Inferior parietal cortex (tissue), 1 donor: Measurements from ENCODE around the gene TMEM203.
"Not testable (repeated sequence)": the region's sequence is repeated elsewhere in the genome, so short reads cannot be mapped to it uniquely, and the experiment has no call there.

Source experiments
- DNase-seq: peaks from one replicate; pipeline ENCODE4 v3.0.0-alpha.2; 2016; ENCODE audit errors: extremely low spot score

The TMEM203 gene

GRCh38 chr9:137242269-137243203 lies 37.1 kb upstream of the TMEM203 start:
- no peak for DNase-seq

DNA sequence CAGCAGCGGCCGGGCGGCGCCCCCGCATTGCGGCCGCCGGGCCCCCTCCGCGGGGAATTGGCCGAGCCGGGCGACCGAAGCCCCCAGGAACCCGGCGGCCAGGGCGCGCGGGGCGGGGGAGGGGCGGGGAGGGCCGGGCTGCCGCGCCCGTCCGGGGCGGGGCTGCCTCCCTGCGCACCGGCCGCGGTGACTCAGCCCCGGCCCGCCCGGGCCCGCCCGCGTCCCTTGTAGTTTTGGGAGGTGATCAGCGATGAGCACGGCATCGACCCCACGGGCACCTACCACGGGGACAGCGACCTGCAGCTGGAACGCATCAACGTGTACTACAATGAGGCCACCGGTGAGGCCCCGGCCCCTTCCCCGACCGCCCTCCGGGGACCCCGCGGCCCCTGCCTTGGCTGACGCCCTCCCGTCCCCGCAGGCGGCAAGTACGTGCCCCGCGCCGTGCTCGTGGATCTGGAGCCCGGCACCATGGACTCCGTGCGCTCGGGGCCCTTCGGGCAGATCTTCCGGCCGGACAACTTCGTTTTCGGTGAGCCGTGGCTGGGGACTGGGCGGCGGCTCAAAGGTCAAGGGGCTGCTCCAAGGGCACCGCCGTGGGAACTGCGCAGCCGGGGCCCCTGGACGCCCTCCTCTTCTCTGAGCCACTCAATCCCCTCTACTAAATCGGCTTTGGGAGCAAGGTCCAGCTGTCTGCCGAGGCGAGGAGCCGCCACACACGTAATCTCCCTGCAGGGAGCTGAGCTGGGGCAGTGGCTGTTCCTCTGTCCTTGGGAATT lies 36.2 kb upstream of the TMEM203 start:
- no peak for DNase-seq

- DNase-seq: peak; percentile 100
Measured at GRCh38 chr9:137240841-137241489, 35.5 kb upstream of the TMEM203 start, which contains the start of gene TUBB4B. Gene TUBB4B (plus strand): TSS chr9:137241287. CDS start chr9:137241361, 74 bp downstream.

- peak; percentile 64 for DNase-seq
Measured at GRCh38 chr9:137240318-137240840, 34.9 kb upstream of the TMEM203 start.

- not testable (repeated sequence) for DNase-seq
Measured at GRCh38 chr9:137239541-137240200, 34.2 kb upstream of the TMEM203 start.

GRCh38 chr9:137237759-137238726 lies 32.6 kb upstream of the TMEM203 start:
- DNase-seq: peak; percentile 58

GRCh38 chr9:137236936-137237421 lies 31.5 kb upstream of the TMEM203 start:
- DNase-seq: no peak

DNA sequence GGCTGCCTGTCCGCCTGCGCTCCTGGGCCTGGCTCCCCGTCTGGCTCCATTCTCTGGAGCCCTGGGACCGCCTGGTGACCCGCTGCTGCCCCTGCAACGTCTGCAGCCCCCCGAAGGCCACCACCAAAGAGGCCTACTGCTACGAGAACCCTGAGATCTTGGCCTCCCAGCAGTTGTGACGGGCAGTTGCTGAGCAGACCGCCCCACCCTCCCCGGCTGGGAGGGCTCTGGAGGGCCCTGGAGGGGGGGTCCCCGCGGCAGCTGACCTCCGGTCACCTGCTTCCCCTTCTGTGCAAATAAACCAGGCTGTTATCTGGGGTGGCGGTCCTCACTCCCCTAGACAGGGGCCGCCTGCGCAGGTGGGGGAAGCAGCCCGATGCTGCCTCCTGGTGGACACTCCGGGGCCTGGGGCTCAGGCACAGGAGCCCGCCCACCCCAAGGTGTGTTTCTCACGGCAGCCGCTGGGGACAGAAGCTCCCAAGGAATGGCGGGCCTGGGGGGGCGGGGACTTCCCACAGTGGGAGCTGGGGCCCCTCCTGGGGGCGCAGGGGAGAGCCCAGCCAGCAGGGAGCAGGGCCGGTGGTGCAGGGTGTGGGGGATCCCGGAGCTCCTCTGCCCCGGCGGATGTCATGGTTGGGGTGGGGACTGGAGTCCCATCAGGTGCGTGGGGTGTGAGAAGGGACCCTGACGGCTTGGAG lies 30.9 kb upstream of the TMEM203 start:
- peak; percentile 73 for DNase-seq

- no peak for DNase-seq
Measured at GRCh38 chr9:137235424-137236237, 30.2 kb upstream of the TMEM203 start.

DNA sequence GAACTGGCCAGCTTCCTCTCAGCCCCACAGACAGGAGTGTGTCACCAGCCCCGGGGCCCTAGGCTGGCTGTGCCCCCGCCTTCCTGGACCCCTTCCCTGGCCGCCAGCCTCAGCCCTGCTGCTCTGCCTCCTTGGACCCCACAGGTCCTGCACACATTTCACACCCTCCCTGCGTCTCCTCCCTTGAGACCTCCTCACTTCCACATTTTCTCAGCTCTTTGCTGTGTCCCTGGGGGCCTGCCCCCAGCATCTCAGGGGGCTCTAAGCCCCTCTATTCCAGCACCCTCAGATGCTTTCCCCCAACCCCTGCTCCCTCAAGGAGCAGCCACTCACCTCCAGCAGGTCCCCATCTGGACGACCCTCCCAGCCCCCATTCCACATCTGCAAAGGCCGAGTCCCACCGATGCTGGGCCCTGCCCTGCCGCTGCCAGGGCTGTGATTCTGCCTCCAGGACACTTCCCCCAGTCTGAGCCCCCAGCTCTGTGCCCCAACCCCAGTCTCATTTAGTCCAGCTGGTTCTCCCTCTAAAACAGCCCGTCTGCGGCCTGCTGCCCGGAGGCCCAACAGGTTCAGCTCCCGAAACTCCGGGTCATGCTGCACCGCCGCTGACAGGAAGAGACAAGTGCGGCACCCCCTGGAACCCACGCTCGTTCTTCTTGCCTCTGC lies 29.4 kb upstream of the TMEM203 start:
- no peak for DNase-seq

DNA sequence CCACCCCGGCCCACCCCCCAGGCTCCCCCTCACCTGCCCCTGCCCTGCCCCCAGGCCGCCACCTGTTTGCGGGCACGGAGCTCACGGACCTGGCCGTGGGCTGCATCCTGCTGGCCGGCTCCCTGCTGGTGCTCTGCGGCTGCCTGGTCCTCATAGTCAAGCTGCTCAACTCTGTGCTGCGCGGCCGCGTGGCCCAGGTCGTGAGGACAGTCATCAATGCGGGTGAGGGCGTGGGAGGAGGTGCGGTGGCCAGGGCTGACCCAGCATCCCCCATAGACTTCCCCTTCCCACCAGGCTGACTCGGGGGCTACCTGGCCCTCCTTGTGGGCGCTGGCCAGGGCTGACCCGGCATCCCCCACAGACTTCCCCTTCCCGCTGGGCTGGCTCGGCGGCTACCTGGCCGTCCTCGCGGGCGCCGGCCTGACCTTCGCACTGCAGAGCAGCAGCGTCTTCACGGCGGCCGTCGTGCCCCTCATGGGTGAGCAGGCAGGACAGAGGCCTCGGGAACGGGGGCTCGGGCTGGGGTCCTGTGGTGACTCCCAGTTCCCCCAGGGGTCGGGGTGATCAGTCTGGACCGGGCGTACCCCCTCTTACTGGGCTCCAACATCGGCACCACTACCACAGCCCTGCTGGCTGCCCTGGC lies 28.7 kb upstream of the TMEM203 start:
- no peak for DNase-seq

DNA sequence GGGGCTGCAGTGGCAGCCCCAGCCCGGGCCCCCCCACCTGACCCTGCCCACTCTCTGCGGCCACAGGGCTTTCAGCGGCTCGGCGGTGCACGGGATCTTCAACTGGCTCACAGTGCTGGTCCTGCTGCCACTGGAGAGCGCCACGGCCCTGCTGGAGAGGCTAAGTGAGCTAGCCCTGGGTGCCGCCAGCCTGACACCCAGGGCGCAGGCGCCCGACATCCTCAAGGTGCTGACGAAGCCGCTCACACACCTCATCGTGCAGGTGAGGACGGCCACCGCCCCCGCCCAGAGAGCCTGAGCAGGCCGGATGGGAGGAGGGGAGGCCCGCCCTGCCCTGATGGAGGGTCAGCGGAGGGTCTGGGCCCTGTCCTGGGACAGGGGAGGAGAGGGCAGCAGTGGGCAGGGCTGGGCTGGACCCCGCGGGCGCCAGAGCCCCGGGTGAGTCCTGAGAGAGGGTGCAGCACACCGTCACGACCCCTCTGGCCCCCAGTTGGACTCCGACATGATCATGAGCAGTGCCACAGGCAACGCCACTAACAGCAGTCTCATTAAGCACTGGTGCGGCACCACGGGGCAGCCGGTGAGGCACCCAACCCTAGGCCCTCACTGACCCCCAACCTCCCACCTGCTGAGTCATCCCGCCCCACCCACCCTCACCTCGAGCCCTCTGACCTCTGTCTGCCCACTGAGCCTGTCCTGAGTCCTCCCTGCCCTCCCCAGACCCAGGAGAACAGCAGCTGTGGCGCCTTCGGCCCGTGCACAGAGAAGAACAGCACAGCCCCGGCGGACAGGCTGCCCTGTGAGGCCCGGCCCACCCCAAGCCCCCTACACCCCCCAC lies 27.9 kb upstream of the TMEM203 start:
- no peak for DNase-seq

- no peak for DNase-seq
Measured at GRCh38 chr9:137232510-137232909, 27.1 kb upstream of the TMEM203 start.

- DNase-seq: no peak
Measured at GRCh38 chr9:137232101-137232500, 26.7 kb upstream of the TMEM203 start.

DNA sequence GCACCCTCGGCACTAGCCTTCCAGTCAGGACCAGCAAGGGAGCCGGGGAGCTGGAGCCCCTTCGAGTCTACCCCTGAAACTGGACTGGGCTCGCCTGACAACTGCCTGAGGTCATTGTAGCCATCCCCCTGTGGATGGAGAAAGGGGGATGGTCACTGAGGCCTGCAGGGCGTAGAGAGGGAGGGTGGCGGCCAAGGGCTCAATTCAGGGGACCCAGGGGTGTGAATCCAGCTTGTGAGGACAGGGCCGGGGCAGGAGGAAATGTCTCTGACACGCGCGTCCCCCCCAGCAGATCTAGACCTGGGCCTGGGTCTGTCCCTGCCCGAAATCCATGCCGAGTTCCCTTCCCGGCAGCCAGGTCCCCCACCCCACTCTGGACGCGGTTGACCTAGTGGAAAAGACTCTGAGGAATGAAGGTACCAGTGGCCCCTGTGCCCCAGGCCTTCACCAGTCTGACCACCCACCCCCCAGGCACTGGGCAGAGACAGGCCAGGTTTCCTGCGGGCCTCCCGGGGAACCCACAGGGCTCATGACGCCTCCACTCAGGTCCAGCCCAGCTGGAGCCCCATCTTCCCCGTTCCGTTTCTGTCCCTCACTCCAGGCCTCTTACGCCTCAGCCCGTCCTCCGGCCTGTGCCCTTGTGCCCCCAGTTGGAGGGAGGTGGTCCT lies 26.1 kb upstream of the TMEM203 start:
- DNase-seq: no peak
